Smooth muscle cell (in vitro differentiated cells): ENCODE results near the gene MT1F. TPM values are rescaled to one million over a fixed set of nuclear protein-coding genes. Genes with fewer than 3 reads are reported as not detected.

Experiments
- DNase-seq: peaks from one replicate; lab custom pipeline; 2025; ENCODE audit not compliant: unreplicated experiment; lab: John Stamatoyannopoulos, UW
- H2AFZ ChIP-seq: fragments of 200-600 bp; sonication (generic); 2 replicates; pipeline ENCODE4 v1.6.0; 2016; ENCODE audit warnings: antibody characterized with exemption, low read depth, mild to moderate bottlenecking
- H3F3A ChIP-seq: fragments of 200-600 bp; sonication (generic); 2 replicates; pipeline ENCODE4 v1.6.0; 2017; ENCODE audit warnings: antibody characterized with exemption, low read depth
- H3K27ac ChIP-seq: fragments of 200-600 bp; sonication (generic); 2 replicates; pipeline ENCODE4 v1.5.1; 2016; ENCODE audit warnings: low read depth, mild to moderate bottlenecking
- H3K27me3 ChIP-seq: fragments of 200-600 bp; sonication (generic); 2 replicates; pipeline ENCODE4 v1.6.1; 2016; ENCODE audit warnings: low read depth, mild to moderate bottlenecking
- H3K36me3 ChIP-seq: fragments of 200-600 bp; sonication (generic); 2 replicates; pipeline ENCODE4 v1.5.1; 2016; ENCODE audit warnings: low read depth
- H3K4me1 ChIP-seq: fragments of 200-600 bp; sonication (generic); 2 replicates; pipeline ENCODE4 v1.5.1; 2016; ENCODE audit warnings: low read depth
- H3K4me2 ChIP-seq: fragments of 200-600 bp; sonication (generic); 2 replicates; pipeline ENCODE4 v1.6.0; 2016; ENCODE audit warnings: mild to moderate bottlenecking
- H3K4me3 ChIP-seq: fragments of 200-600 bp; sonication (generic); 2 replicates; pipeline ENCODE4 v1.5.1; 2016; ENCODE audit warnings: mild to moderate bottlenecking
- H3K79me2 ChIP-seq: fragments of 200-600 bp; sonication (generic); 2 replicates; pipeline ENCODE4 v1.6.0; 2016; ENCODE audit warnings: low read depth, mild to moderate bottlenecking
- H3K9ac ChIP-seq: fragments of 200-600 bp; sonication (generic); 2 replicates; pipeline ENCODE4 v1.6.0; 2016; ENCODE audit warnings: low read depth
- H3K9me3 ChIP-seq: fragments of 200-600 bp; sonication (generic); replicated peaks from 2 replicates; pipeline ENCODE4 v1.5.1; 2016; ENCODE audit warnings: low read depth
- H4K20me1 ChIP-seq: fragments of 200-600 bp; sonication (generic); 2 replicates; pipeline ENCODE4 v1.6.0; 2016; ENCODE audit warnings: low read depth
- CTCF ChIP-seq: fragments of 200-600 bp; sonication (generic); IDR thresholded peaks from 2 replicates; pipeline ENCODE4 v1.5.1; 2017; ENCODE audit warnings: borderline replicate concordance, mild to moderate bottlenecking, antibody characterized with exemption; ENCODE audit not compliant: insufficient read depth, poor library complexity, severe bottlenecking
- WGBS: methylation state at CpG from one replicate; pipeline ENCODE4 v1.1.7; 2016; ENCODE audit warnings: low lambda C conversion rate; 5-methylcytosine and 5-hydroxymethylcytosine counted together
- polyA plus RNA-seq: library from polyadenylated mRNA; unstranded; fragments of >200 nt; fragmentation: Nextera tagmentation; extraction: Ambion mirVana; gene quantifications from 2 replicates; pipeline ENCODE4 v1.2.1, GENCODE V29; 2016
- total RNA-seq: library from RNA; depleted of rRNA; stranded (reverse); fragments of >200 nt; gene quantifications from 2 replicates; pipeline ENCODE4 v1.2.3, GENCODE V29; 2014

MT1F gene
- total and polyA plus RNA-seq, 2 experiments from 2014 or later = 0.50 to 5.9 TPM

GRCh38 chr16:56681939-56682702, 24.4 kb downstream of the MT1F start, which contains the start of gene MT1X:
Gene MT1X (plus strand): TSS chr16:56682470. CDS start chr16:56682541, 71 bp downstream.
- H3K4me2 ChIP-seq = peak within 1 kb of the TSS; percentile 99
- no peak within 1 kb of the TSS for H3K27ac ChIP-seq
- no peaks in the 10 kb centered on the region for H3K4me1 ChIP-seq
- H3K9ac ChIP-seq = peak within 1 kb of the TSS; percentile 55
- under 1% methylated on average over 43 of the region's 49 CpGs for WGBS
- no peaks in the 10 kb centered on the region for H3K9me3 ChIP-seq
- DNase-seq = peak; percentile 17
- no peaks in the 10 kb centered on the region for H4K20me1 ChIP-seq
- TF ChIP-seq CTCF = no peak
- no peaks in the 10 kb centered on the region for H3K79me2 ChIP-seq
- H3K4me3 ChIP-seq = peak within 1 kb of the TSS; percentile 63
- no peaks in the 10 kb centered on the region for H3K36me3 ChIP-seq
- H2AFZ ChIP-seq = peak within 1 kb of the TSS; percentile 98
- peaks cover 15% of the 10 kb centered on the region for H3K27me3 ChIP-seq
- no peaks in the 10 kb centered on the region for H3F3A ChIP-seq

DNA sequence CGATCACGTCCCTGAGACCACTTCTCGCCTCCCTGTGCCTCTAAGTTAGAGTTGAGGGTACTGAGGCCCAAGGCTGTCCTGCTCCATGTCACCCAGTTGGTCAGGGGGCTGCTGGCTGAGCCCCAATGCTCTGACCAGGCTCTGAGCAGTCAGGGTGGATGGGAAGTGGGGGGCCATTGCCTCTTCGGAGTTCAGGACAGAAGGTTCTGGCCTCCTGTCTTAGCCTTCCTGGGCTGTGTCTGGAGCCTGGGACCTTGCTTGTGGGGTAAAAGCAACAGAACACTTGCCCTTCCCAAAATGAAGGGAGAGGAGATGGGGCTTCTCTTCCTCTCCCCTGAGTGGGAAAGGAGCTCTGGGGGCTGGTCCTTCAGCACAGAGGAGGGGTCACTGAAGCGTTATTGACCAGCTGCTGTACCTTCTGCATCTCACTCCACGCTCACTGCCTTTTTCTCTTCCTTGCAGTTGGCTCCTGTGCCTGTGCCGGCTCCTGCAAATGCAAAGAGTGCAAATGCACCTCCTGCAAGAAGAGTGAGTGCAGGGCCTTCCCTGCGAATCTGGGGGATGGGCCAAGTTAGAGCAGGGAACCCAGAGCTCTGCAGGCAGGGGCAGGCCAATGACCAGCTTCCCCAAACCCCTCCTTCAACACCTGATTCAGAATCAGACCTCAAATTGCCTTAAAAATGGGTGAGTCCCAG, 25.1 kb downstream of the MT1F start:
- Histone ChIP-seq H3K27me3 (peaks cover 8% of the 10 kb centered on the region), H3K27ac (no peak overlapping the region), H3K4me2 (peak overlapping the region; percentile 99), H3K9ac (peak overlapping the region; percentile 55), H3K36me3 (no peaks in the 10 kb centered on the region), H4K20me1 (no peaks in the 10 kb centered on the region), H3K4me1 (no peaks in the 10 kb centered on the region), H2AFZ (peak overlapping the region; percentile 98), H3K4me3 (peak overlapping the region; percentile 63), H3K9me3 (no peaks in the 10 kb centered on the region), H3F3A (no peaks in the 10 kb centered on the region), H3K79me2 (no peaks in the 10 kb centered on the region)
- TF ChIP-seq CTCF = no peak
- no peak for DNase-seq
- 36% methylated on average over 8 of the region's 8 CpGs for WGBS

GRCh38 chr16:56683424-56684172, 25.8 kb downstream of the MT1F start:
- Histone ChIP-seq H3K27ac (no peak overlapping the region), H3K79me2 (no peaks in the 10 kb centered on the region), H3K4me1 (no peaks in the 10 kb centered on the region), H3K27me3 (peaks cover 5% of the 10 kb centered on the region), H4K20me1 (no peaks in the 10 kb centered on the region), H3F3A (no peaks in the 10 kb centered on the region), H2AFZ (no peak overlapping the region), H3K9ac (no peak overlapping the region), H3K36me3 (no peaks in the 10 kb centered on the region), H3K9me3 (no peaks in the 10 kb centered on the region), H3K4me2 (no peak overlapping the region), H3K4me3 (no peak overlapping the region)
- 87% methylated on average over 5 of the region's 5 CpGs for WGBS
- TF ChIP-seq CTCF = no peak
- no peak for DNase-seq
